NOMO-1 treated with dmso at 0.1 percent for 144 hours (cell line): Measurements from ENCODE around the gene ATP13A2.

ENCODE experiments used
- DNase-seq: peaks from one replicate; lab custom pipeline; 2025; ENCODE audit not compliant: unreplicated experiment; lab: John Stamatoyannopoulos, UW

ATP13A2 gene

GRCh38 chr1:17030206-17030605 is 18.5 kb upstream of the ATP13A2 start:
- DNase-seq = no peak

- DNase-seq = no peak
Measured at GRCh38 chr1:17028662-17029188, 17.0 kb upstream of the ATP13A2 start.

GRCh38 chr1:17027900-17028299 is 16.2 kb upstream of the ATP13A2 start:
- DNase-seq = no peak

- no peak for DNase-seq
Measured at GRCh38 chr1:17027403-17027802, 15.7 kb upstream of the ATP13A2 start.

GRCh38 chr1:17024721-17025120 is 13.0 kb upstream of the ATP13A2 start:
- DNase-seq = no peak

- no peak for DNase-seq
Measured at GRCh38 chr1:17023573-17023972, 11.8 kb upstream of the ATP13A2 start.

- peak; percentile 43 for DNase-seq
Measured at GRCh38 chr1:17023102-17023501, 11.4 kb upstream of the ATP13A2 start.

- DNase-seq = no peak
Measured at GRCh38 chr1:17021896-17022295, 10.2 kb upstream of the ATP13A2 start.

GRCh38 chr1:17020502-17020901 is 8.8 kb upstream of the ATP13A2 start:
- no peak for DNase-seq

- DNase-seq = no peak
Measured at GRCh38 chr1:17018849-17019248, 7.1 kb upstream of the ATP13A2 start.

GRCh38 chr1:17017435-17017834 is 5.7 kb upstream of the ATP13A2 start:
- no peak for DNase-seq

- DNase-seq = no peak
Measured at GRCh38 chr1:17016317-17016661, 4.6 kb upstream of the ATP13A2 start.

GRCh38 chr1:17014671-17015567 is 3.2 kb upstream of the ATP13A2 start:
- no peak for DNase-seq

- DNase-seq = peak; percentile 66
Measured at GRCh38 chr1:17013491-17014320, 2.0 kb upstream of the ATP13A2 start.

GRCh38 chr1:17012775-17013490 is 1.2 kb upstream of the ATP13A2 start:
- DNase-seq = no peak

- no peak for DNase-seq
Measured at GRCh38 chr1:17011092-17011438, 663 bp downstream of the ATP13A2 start.

GRCh38 chr1:17009706-17010105 is 2.0 kb downstream of the ATP13A2 start:
- no peak for DNase-seq

GRCh38 chr1:17008208-17008855 is 3.4 kb downstream of the ATP13A2 start:
- no peak for DNase-seq

- DNase-seq = no peak
Measured at GRCh38 chr1:17007121-17007520, 4.6 kb downstream of the ATP13A2 start.

GRCh38 chr1:17005365-17005740 is 6.4 kb downstream of the ATP13A2 start:
- DNase-seq = no peak
